Activated B cell treated with CpG ODN at 0.5 μM for 24 hours (primary cell): Measurements from ENCODE around the gene MUC5B. TPM values are rescaled to one million over a fixed set of nuclear protein-coding genes. Genes with fewer than 3 reads are reported as not detected.

ENCODE experiments used
- ATAC-seq: fragments of 200-7000 bp; cut with Tn5 transposase; one replicate; pipeline ENCODE4 v1.10.0; 2021; ENCODE audit warnings: low read depth, mild to moderate bottlenecking, moderate library complexity
- CTCF ChIA-PET: fragments of 350-600 bp; sonication (Branson Sonifier 250); formaldehyde crosslinking; loops from one replicate; lab custom pipeline; 2021; ENCODE audit warnings: antibody characterized with exemption; lab: Charles Lee
- POLR2A ChIA-PET: fragments of 350-600 bp; sonication (Branson Sonifier 250); formaldehyde crosslinking; loops from one replicate; lab custom pipeline; 2021; ENCODE audit warnings: antibody characterized with exemption; lab: Charles Lee
- DNase-seq: peaks from one replicate; pipeline ENCODE4 v3.0.0; 2022
- H3K27ac Mint-ChIP-seq: one replicate; pipeline ENCODE4 v1.8.0; 2020; ENCODE audit warnings: mixed read lengths
- H3K27me3 Mint-ChIP-seq: one replicate; pipeline ENCODE4 v1.8.0; 2021; ENCODE audit warnings: mixed read lengths
- H3K36me3 Mint-ChIP-seq: one replicate; pipeline ENCODE4 v1.8.0; 2021; ENCODE audit warnings: low read depth, mixed read lengths
- H3K4me1 Mint-ChIP-seq: one replicate; pipeline ENCODE4 v1.8.0; 2021; ENCODE audit warnings: mixed read lengths
- H3K4me3 Mint-ChIP-seq: one replicate; pipeline ENCODE4 v1.8.0; 2020; ENCODE audit warnings: mild to moderate bottlenecking, mixed read lengths
- H3K9me3 Mint-ChIP-seq: one replicate; pipeline ENCODE4 v1.8.0; 2020; ENCODE audit warnings: mixed read lengths
- intact Hi-C: fragments of 100-400 bp; cut with micrococcal nuclease; formaldehyde crosslinking; loops from one replicate; pipeline ENCODE4 v1.15.1; 2024
- total RNA-seq: library from RNA; stranded (reverse); gene quantifications from 2 replicates; pipeline ENCODE4 v1.2.3, GENCODE V29; 2022
- TF ChIP-seq, protein P1 (sequence below): fragments of 200-600 bp; IDR thresholded peaks from one replicate; pipeline ENCODE4 v1.8.0; 2022; ENCODE audit warnings: antibody characterized with exemption, mild to moderate bottlenecking

The MUC5B gene
- total RNA-seq, 1 donor from 2014 or later = not detected

DNA sequence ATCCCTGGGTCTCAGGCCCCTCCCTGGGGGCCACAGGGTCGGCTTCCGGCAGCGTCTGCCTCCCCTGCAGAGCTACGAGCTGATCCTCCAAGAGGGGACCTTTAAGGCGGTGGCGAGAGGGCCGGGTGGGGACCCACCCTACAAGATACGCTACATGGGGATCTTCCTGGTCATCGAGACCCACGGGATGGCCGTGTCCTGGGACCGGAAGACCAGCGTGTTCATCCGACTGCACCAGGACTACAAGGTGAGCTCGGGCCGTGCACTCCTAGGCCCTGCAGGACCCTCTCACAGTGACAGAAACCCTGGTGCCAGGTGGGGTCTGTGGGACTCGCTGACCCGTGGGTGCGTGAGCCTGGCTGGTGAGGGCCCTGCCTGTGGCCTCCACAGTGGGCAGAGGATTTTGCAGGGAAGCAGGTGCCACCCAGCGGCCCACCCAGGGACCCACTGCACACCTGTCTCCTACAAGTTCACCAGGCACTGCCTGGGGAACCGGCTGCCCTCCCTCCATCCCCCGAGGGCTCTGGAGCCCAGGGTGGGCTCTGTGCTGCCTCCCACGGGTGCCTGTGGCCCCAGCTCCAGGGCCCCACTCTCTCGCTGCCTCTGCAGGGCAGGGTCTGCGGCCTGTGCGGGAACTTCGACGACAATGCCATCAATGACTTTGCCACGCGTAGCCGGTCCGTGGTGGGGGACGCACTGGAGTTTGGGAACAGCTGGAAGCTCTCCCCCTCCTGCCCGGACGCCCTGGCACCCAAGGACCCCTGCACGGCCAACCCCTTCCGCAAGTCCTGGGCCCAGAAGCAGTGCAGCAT lies 13.7 kb downstream of the MUC5B start:
- no peaks in the 10 kb centered on the region for H3K27me3 Mint-ChIP-seq
- CTCF ChIA-PET = no interaction called here
- H3K27ac Mint-ChIP-seq = no peak overlapping the region
- POLR2A ChIA-PET = no interaction called here
- no peak overlapping the region for H3K4me3 Mint-ChIP-seq
- no peaks in the 10 kb centered on the region for H3K4me1 Mint-ChIP-seq
- DNase-seq = no peak
- H3K9me3 Mint-ChIP-seq = no peaks in the 10 kb centered on the region
- intact Hi-C loops = no loop called here
- TF ChIP-seq, protein P1, sequence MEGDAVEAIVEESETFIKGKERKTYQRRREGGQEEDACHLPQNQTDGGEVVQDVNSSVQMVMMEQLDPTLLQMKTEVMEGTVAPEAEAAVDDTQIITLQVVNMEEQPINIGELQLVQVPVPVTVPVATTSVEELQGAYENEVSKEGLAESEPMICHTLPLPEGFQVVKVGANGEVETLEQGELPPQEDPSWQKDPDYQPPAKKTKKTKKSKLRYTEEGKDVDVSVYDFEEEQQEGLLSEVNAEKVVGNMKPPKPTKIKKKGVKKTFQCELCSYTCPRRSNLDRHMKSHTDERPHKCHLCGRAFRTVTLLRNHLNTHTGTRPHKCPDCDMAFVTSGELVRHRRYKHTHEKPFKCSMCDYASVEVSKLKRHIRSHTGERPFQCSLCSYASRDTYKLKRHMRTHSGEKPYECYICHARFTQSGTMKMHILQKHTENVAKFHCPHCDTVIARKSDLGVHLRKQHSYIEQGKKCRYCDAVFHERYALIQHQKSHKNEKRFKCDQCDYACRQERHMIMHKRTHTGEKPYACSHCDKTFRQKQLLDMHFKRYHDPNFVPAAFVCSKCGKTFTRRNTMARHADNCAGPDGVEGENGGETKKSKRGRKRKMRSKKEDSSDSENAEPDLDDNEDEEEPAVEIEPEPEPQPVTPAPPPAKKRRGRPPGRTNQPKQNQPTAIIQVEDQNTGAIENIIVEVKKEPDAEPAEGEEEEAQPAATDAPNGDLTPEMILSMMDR = no peak
- H3K36me3 Mint-ChIP-seq = no peaks in the 10 kb centered on the region
- no peak for ATAC-seq

DNA sequence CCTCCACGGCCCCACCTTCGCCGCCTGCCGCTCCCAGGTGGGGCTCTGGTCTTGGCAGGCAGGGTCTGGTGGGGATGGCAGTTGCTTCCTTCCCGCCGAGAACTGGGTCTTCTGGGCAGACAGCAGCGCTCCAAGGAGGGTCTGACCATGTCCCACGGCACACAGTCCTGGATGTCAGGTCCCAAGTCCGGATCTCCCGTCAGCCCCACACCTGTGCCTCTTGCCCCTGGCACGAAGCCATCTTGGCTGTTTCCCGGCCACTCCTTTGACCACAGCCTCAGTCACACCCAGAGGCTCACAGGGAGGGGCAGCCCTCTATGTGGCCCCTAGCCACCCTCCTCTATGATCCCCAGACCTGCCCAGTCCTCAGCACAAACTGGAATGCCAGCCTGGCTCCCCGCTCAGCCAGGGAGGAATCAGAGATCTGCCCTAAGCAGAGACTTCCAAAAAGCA lies 14.3 kb downstream of the MUC5B start:
- CTCF ChIA-PET = no interaction called here
- DNase-seq = no peak
- intact Hi-C loops = no loop called here
- Mint-ChIP-seq H3K27ac (no peak overlapping the region), H3K4me1 (no peaks in the 10 kb centered on the region), H3K4me3 (no peak overlapping the region), H3K27me3 (no peaks in the 10 kb centered on the region), H3K9me3 (no peaks in the 10 kb centered on the region), H3K36me3 (no peaks in the 10 kb centered on the region)
- TF ChIP-seq, protein P1 = no peak
- no peak for ATAC-seq
- POLR2A ChIA-PET = no interaction called here

DNA sequence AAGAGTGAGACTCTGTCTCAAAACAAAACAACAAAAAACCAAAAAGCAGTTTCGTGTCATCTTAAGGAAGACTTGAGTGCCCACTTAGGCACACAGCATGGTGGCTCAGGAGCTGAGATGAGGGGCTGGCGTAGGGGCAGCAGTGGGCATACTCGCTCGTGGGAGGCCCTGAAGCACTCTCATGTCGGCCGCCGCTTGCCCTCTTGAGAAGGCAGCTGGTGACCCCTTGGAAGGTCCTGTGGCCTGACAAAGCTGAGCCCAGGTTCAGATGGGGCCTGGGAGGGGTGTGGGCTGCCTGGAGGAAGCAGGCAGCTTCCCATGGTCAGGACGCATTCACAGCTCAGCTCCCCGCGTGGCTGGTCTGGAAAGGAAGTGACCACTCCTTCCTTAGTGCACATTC lies 15.0 kb downstream of the MUC5B start:
- intact Hi-C loops = no loop called here
- ChIA-PET CTCF (no interaction called here), POLR2A (no interaction called here)
- Mint-ChIP-seq H3K4me3 (no peak overlapping the region), H3K36me3 (no peaks in the 10 kb centered on the region), H3K27me3 (no peaks in the 10 kb centered on the region), H3K4me1 (no peaks in the 10 kb centered on the region), H3K27ac (no peak overlapping the region), H3K9me3 (no peaks in the 10 kb centered on the region)
- TF ChIP-seq, protein P1 = no peak
- ATAC-seq (no peak), DNase-seq (no peak)

DNA sequence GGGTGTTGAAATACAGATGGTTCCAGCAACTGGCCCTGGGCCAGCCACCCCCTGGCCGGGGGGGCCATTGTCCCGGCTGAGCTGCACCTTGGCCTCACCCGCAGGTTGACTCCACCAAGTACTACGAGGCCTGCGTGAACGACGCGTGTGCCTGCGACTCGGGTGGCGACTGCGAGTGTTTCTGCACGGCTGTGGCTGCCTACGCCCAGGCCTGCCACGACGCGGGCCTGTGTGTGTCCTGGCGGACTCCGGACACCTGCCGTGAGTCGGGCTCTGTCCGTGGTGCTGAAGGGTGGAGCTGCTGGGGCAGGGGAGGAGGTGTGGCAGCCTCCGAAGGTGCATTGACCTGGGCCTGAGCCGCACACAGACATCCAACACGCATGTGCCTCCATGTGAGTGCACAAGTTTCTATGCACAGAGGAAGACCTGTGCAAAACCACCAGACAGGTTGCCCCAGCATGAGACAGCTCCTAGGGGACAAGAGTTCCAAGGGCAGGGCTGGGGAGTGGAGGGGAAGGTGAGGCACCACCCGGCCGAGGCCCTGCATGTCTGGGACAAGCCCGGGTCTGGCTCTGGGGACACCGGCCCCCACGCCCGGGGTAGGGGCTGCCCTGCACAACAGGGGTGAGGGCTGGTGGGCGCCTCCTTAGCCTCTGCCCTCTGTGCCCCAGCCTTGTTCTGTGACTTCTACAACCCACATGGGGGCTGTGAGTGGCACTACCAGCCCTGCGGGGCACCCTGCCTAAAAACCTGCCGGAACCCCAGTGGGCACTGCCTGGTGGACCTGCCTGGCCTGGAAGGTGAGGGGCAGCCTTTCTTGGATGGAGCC lies 16.1 kb downstream of the MUC5B start:
- H3K4me3 Mint-ChIP-seq = no peak overlapping the region
- no peaks in the 10 kb centered on the region for H3K27me3 Mint-ChIP-seq
- intact Hi-C loops = no loop called here
- TF ChIP-seq, protein P1 = no peak
- H3K9me3 Mint-ChIP-seq = no peaks in the 10 kb centered on the region
- no peaks in the 10 kb centered on the region for H3K36me3 Mint-ChIP-seq
- POLR2A ChIA-PET = no interaction called here
- DNase-seq (no peak), ATAC-seq (no peak)
- no peak overlapping the region for H3K27ac Mint-ChIP-seq
- H3K4me1 Mint-ChIP-seq = no peaks in the 10 kb centered on the region
- CTCF ChIA-PET = no interaction called here

DNA sequence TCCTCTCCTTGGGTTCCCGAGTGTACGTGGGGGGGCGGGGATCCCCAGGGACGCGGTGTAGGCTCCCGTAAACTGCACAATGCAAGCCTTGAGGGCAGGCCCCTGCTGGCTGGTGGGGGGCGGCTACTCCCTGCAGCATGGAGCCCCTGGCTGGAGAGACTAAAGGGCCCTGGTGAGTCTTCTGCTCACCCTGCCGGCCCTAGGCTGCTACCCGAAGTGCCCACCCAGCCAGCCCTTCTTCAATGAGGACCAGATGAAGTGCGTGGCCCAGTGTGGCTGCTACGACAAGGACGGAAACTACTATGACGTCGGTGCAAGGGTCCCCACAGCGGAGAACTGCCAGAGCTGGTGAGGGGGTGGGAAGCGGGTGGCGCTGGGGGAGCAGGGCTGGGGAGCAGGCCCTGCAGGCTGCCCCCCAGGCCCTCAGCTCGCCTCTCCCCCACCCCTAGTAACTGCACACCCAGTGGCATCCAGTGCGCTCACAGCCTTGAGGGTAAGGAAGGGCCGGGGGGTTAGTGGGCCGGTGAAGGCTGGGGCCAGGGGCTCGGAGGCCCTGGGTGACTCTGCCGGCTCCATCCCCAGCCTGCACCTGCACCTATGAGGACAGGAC lies 16.8 kb downstream of the MUC5B start:
- Mint-ChIP-seq H3K27me3 (no peaks in the 10 kb centered on the region), H3K36me3 (no peaks in the 10 kb centered on the region), H3K4me3 (no peak overlapping the region), H3K9me3 (no peaks in the 10 kb centered on the region), H3K4me1 (no peaks in the 10 kb centered on the region), H3K27ac (no peak overlapping the region)
- intact Hi-C loops = no loop called here
- ChIA-PET CTCF (no interaction called here), POLR2A (no interaction called here)
- TF ChIP-seq, protein P1 = no peak
- DNase-seq = no peak
- ATAC-seq = no peak
